GM21526 (cell line): ENCODE measurements around the gene STXBP4.

Experiments used
- ATAC-seq: cut with Tn5 transposase; IDR thresholded peaks from one replicate; pipeline ENCODE4 v1.9.1; 2021; ENCODE audit warnings: moderate library complexity; ENCODE audit not compliant: unreplicated experiment, low FRiP score

Gene STXBP4

DNA sequence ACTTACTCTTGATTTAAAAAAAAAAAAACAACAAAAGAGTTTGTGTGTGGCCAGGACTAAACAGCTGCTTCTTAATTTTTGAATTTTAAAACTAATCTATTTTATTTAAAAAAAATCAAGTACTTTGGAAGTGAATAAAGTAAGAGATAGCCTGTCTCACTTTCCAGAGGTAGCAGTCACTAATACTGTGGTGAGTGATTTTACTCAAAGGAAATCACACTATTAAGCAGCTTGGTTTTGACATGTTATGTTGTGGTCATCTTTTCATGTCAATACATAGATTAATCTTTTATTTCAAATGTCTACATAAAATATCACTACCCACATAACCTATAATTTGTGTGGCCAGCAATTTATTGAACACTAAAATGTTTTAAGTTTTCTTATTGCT lies 194.0 kb downstream of the STXBP4 start:
- ATAC-seq: no peak

GRCh38 chr17:55163408-55163807 lies 194.8 kb downstream of the STXBP4 start:
- no peak for ATAC-seq

- no peak for ATAC-seq
Observed at GRCh38 chr17:55166506-55166905, 197.9 kb downstream of the STXBP4 start.

DNA sequence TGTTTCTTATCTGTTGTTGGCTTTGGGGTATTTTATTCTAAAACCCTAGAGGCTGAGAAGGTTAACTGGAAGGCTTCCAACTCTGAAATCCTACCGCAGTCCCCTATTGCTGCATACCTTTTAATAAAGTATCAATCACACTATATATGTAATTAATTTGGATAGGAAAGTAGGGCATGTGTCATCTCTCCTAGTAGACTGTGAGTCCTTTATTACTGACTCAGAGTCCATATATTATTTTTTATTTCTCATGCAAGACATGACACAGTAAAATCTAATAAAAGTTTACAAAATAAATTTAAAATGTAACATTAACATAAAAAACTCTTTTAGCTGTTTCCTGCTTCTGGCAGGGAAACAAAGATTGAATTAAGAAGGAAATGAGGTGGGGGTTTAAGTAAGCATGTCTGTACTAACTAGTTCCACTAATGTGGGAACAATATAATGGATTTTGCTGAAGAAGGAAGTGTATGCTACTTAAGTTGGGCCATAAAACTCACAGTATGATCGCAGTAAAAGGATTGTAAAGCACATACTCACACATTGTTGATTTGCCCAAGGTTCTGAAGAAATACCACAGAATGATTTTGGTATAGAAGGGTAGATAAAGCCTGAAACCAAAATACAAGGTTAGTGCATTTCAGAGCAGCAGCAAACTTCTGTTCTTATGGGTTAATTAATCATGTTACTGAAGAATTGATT lies 198.6 kb downstream of the STXBP4 start:
- ATAC-seq: no peak

GRCh38 chr17:55168958-55169687 lies 200.6 kb downstream of the STXBP4 start:
- ATAC-seq: peak; percentile 90

DNA sequence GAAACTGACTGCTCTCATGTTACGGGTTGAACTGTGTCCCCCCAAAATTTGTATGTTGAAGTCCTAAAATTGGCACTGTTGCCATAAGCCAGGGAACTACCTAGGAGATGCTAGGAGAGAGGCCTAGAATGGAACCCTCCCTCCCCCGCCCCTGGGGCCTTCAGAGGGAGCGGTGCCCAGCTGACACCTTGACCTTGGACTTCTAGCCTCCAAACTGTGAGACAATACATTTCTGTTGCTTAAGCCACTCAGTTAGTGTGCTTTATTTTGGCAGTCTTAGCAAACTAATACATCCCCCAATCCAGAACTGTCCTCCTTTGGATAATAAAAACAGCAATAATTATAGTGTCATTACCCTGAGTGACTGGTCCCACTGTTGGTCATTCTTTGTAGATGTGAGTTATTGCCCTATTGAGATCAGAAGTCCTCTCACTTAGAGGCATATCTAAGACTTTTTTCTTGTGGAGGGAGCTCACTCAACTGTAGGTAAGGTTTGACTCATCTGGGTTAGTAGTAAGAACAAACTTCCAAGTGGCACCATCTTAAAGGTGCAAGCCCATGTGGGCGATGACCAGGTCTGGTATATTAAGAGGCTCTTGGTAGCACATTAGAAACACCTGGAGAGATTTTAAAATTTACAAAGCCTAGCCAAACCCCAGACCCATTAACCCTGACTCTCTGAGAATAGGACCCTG lies 203.2 kb downstream of the STXBP4 start:
- ATAC-seq: no peak

- ATAC-seq: no peak
Observed at GRCh38 chr17:55172612-55173011, 204.0 kb downstream of the STXBP4 start.

DNA sequence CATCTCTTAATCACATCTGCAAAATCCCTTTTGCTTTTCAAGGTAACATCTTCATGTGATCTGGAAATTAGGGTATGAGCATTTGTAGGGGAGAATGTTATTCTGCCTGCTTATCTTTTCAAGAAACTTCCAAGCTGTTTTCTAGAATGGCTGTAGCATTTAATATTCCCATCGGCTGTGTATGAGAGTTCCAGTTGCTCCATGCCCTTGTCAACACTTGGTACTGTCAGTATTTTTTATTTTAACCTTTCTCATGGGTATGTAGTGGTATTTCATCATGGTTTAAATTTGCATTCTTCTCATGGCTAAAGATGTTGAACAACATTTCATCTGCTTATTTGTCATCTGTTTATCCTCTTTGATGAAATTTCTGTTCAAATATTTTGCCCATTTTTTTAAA lies 205.6 kb downstream of the STXBP4 start:
- ATAC-seq: no peak

GRCh38 chr17:55175788-55176427 lies 207.3 kb downstream of the STXBP4 start:
- ATAC-seq: no peak

GRCh38 chr17:55177159-55177854 lies 208.7 kb downstream of the STXBP4 start:
- ATAC-seq: no peak

GRCh38 chr17:55177855-55178217 lies 209.3 kb downstream of the STXBP4 start:
- no peak for ATAC-seq

- ATAC-seq: no peak
Observed at GRCh38 chr17:55186937-55187770, 218.6 kb downstream of the STXBP4 start.

GRCh38 chr17:55190748-55191147 lies 222.2 kb downstream of the STXBP4 start:
- no peak for ATAC-seq

- no peak for ATAC-seq
Observed at GRCh38 chr17:55198690-55199370, 230.3 kb downstream of the STXBP4 start.

GRCh38 chr17:55200904-55201303 lies 232.3 kb downstream of the STXBP4 start:
- ATAC-seq: no peak

- ATAC-seq: no peak
Observed at GRCh38 chr17:55201308-55201932, 232.9 kb downstream of the STXBP4 start.

DNA sequence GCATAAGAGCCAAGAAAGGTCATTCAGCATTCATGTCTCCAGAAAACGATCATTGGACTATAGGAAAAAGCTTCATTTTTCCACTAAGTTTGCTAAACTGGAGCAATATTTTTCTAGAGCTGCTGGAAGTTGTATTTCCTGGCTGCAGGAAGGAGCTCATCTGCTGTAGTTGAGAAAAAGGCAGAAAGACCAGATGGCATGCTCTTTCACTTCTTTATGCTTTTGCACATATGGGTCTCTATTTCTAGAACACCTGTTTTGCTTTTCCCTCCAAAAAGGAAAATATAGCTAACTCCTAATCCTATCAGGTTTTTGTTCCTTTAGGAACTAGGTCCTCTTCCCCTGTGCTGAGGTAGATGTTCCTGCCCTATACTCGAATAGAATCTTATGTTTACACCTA lies 234.3 kb downstream of the STXBP4 start:
- no peak for ATAC-seq

DNA sequence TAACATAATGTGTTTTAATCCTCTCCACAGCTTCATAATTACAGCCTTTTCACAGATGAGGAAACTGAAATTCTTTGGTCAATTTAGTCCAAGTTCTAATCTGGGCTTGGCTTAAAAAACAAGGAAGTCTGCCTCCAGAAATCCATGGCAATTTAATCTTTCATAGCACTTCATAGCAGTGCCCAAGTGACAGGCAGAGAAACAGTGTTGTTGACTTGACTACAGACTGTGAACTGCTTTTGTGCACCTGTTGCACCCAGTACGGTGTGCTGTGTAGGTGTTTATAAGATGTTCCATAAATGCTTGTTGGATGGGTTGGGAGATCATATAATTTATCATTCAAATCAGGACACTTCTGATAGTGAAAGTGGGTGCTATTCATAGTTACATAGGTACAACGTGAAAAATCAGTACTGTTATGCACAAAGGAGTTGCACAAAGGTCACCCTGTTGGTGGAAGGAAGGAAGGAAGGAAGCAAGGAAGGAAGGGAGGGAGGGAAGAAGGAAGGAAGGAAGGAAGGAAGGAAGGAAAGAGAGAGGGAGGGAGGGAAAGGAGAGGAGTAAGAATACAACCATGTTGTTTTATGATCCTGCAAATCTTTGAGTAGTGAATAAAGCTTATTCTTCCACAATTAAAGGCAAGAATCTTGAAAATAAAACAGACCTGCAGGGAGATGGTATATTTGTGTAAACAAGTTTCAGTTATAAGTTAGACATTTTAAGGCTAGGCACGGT lies 239.7 kb downstream of the STXBP4 start:
- ATAC-seq: no peak
